A549 (cell line): Measurements from ENCODE around the gene ZNF71. TPM values are rescaled to one million over a fixed set of nuclear protein-coding genes. Genes with fewer than 3 reads are reported as not detected.

Experiments
- ATAC-seq, 2 experiments: fragments of 200-7000 bp in 1 of 2; fragments of >200 bp in 1 of 2; cut with Nextera tagmentation in 1 of 2; cut with Tn5 transposase in 1 of 2; 3 replicates each; pipeline versions ENCODE4 v1.8.0 to v1.9.1; 2018 to 2020; ENCODE audit warnings: mild to moderate bottlenecking in 1 of 2, moderate library complexity in 1 of 2
- CTCF ChIA-PET: fragments of 300-600 bp; sonication (Branson Sonifier 250); formaldehyde crosslinking; extraction: SDS; loops from one replicate; lab custom pipeline; 2021; ENCODE audit warnings: antibody characterized with exemption, inconsistent platforms; lab: Yijun Ruan, JAX
- POLR2A ChIA-PET: fragments of 350-600 bp; formaldehyde crosslinking; extraction: SDS; loops from one replicate; lab custom pipeline; 2021; ENCODE audit warnings: antibody characterized with exemption, inconsistent platforms; lab: Yijun Ruan, JAX
- DNase-seq, 2 experiments: peaks; one replicate each; pipeline versions ENCODE4 v3.0.0 to v3.0.0-alpha.2; 2011 to 2016; ENCODE audit warnings: low read depth in 1 of 2, low spot score in 1 of 2
- FAIRE-seq: peaks from 2 replicates; lab custom pipeline; 2011; peaks lifted over from hg19 to GRCh38; lab: Jason Lieb, UNC
- H3K27ac ChIP-seq, 2 experiments: fragments of >200 bp; sonication (Bioruptor Twin); formaldehyde crosslinking; 3 replicates each; pipeline ENCODE4 v1.5.1; 2016 to 2017
- H3K4me1 ChIP-seq: fragments of >200 bp; sonication (Bioruptor Twin); formaldehyde crosslinking; 3 replicates; pipeline ENCODE4 v1.6.1; 2016
- H3K4me2 ChIP-seq: fragments of >200 bp; sonication (Bioruptor Twin); formaldehyde crosslinking; 3 replicates; pipeline ENCODE4 v1.6.1; 2016
- H3K4me3 ChIP-seq: fragments of >200 bp; sonication (Bioruptor Twin); formaldehyde crosslinking; 3 replicates; pipeline ENCODE4 v1.5.1; 2016
- H3K9me3 ChIP-seq: fragments of >200 bp; sonication (Bioruptor Twin); formaldehyde crosslinking; 3 replicates; pipeline ENCODE4 v1.6.1; 2016
- BCL3 ChIP-seq: fragments of >200 bp; sonication (Bioruptor Twin); formaldehyde crosslinking; IDR thresholded peaks from 3 replicates; pipeline ENCODE4 v1.6.1; 2016
- CBX8 ChIP-seq: fragments of 200-600 bp; sonication (generic); IDR thresholded peaks from 2 replicates; pipeline ENCODE4 v1.6.1; 2016
- CHD2 ChIP-seq: fragments of 150-350 bp; IDR thresholded peaks from 2 replicates; pipeline ENCODE4 v1.6.1; 2014; ENCODE audit warnings: low read length; ENCODE audit not compliant: partially characterized antibody
- CTCF ChIP-seq: fragments of >200 bp; sonication (Bioruptor Twin); formaldehyde crosslinking; IDR thresholded peaks from 3 replicates; pipeline ENCODE4 v1.5.1; 2016
- EHMT2 ChIP-seq: fragments of 200-600 bp; sonication (generic); IDR thresholded peaks from 2 replicates; pipeline ENCODE4 v1.6.1; 2016; ENCODE audit warnings: antibody characterized with exemption, low read depth, mild to moderate bottlenecking, moderate library complexity
- ELK1 ChIP-seq: fragments of 150-350 bp; IDR thresholded peaks from 2 replicates; pipeline ENCODE4 v1.6.1; 2014; ENCODE audit warnings: low read depth, mild to moderate bottlenecking, low read length
- ESRRA ChIP-seq: fragments of 150-350 bp; IDR thresholded peaks from 2 replicates; pipeline ENCODE4 v1.6.1; 2014; ENCODE audit warnings: mild to moderate bottlenecking, low read length, borderline replicate concordance
- HDAC2 ChIP-seq: fragments of 200-600 bp; sonication (generic); IDR thresholded peaks from 2 replicates; pipeline ENCODE4 v1.6.1; 2016
- HEYL ChIP-seq: fragments of 250-450 bp; sonication (Bioruptor Pico); IDR thresholded peaks from 2 replicates; pipeline ENCODE4 v1.8.0; 2021; ENCODE audit warnings: mild to moderate bottlenecking, moderate library complexity
- HOXA7 ChIP-seq: fragments of 250-450 bp; sonication (Bioruptor Pico); IDR thresholded peaks from 2 replicates; pipeline ENCODE4 v1.5.0; 2020; ENCODE audit warnings: mild to moderate bottlenecking, moderate library complexity
- JUN ChIP-seq, 2 experiments: fragments of >200 bp; sonication (Bioruptor Twin); formaldehyde crosslinking; IDR thresholded peaks; 2 replicates in 1 of 2; 3 replicates in 1 of 2; pipeline ENCODE4 v1.6.1; 2016 to 2017
- MAFK ChIP-seq: fragments of 450-650 bp; IDR thresholded peaks from 2 replicates; pipeline ENCODE4 v1.6.1; 2014; ENCODE audit not compliant: partially characterized antibody
- NPAS2 ChIP-seq: fragments of 250-450 bp; sonication (Bioruptor Pico); IDR thresholded peaks from 2 replicates; pipeline ENCODE4 v1.8.0; 2022; ENCODE audit warnings: mild to moderate bottlenecking, moderate library complexity, borderline replicate concordance
- NR3C1 ChIP-seq: fragments of >200 bp; sonication (Bioruptor Twin); formaldehyde crosslinking; IDR thresholded peaks from 3 replicates; pipeline ENCODE4 v1.6.1; 2017
- POLR2AphosphoS2 ChIP-seq: conservative IDR thresholded peaks from 2 replicates; pipeline ENCODE4 v1.6.1; 2012; ENCODE audit warnings: low read length, improper control_type of control experiment, inconsistent platforms
- RARB ChIP-seq: fragments of 250-450 bp; sonication (Bioruptor Pico); IDR thresholded peaks from 2 replicates; pipeline ENCODE4 v1.8.0; 2021; ENCODE audit warnings: mild to moderate bottlenecking, moderate library complexity
- RCOR1 ChIP-seq: fragments of 150-350 bp; IDR thresholded peaks from 2 replicates; pipeline ENCODE4 v1.6.1; 2014; ENCODE audit warnings: antibody characterized with exemption, low read length, low read depth
- REST ChIP-seq: fragments of 200-600 bp; sonication (generic); IDR thresholded peaks from 2 replicates; pipeline ENCODE4 v1.6.1; 2016; ENCODE audit warnings: antibody characterized with exemption, mild to moderate bottlenecking, moderate library complexity
- RFX5 ChIP-seq: fragments of 450-650 bp; IDR thresholded peaks from 2 replicates; pipeline ENCODE4 v1.7.1; 2014; ENCODE audit warnings: antibody characterized with exemption, mild to moderate bottlenecking, moderate library complexity
- SREBF2 ChIP-seq: fragments of 450-650 bp; IDR thresholded peaks from 2 replicates; pipeline ENCODE4 v1.6.1; 2014; ENCODE audit warnings: mild to moderate bottlenecking, moderate library complexity
- ZC3H11A ChIP-seq: fragments of 450-650 bp; IDR thresholded peaks from 2 replicates; pipeline ENCODE4 v1.6.1; 2014; ENCODE audit warnings: antibody characterized with exemption, mild to moderate bottlenecking
- ZNF302 ChIP-seq: fragments of 250-450 bp; sonication (Bioruptor Pico); IDR thresholded peaks from 2 replicates; pipeline ENCODE4 v1.9.0; 2021; ENCODE audit warnings: inconsistent platforms, mild to moderate bottlenecking, moderate library complexity
- ZSCAN20 ChIP-seq: fragments of 250-450 bp; sonication (Bioruptor Pico); IDR thresholded peaks from 2 replicates; pipeline ENCODE4 v1.8.0; 2022; ENCODE audit warnings: mild to moderate bottlenecking, moderate library complexity
- WGBS: methylation state at CpG from one replicate; pipeline ENCODE4 v1.1.6; 2017; ENCODE audit errors: missing lambda C conversion rate; 5-methylcytosine and 5-hydroxymethylcytosine counted together
- polyA plus RNA-seq, 4 experiments: library from polyadenylated mRNA; depleted of rRNA in 3 of 4; stranded (reverse); fragments of >200 nt; fragmentation: RNase III in 1 of 4; extraction: RNeasy Plus Mini Kit Qiagen cat#74134 plus additional on column Dnase treatment in 1 of 4; gene quantifications; 2 replicates in 3 of 4; 3 replicates in 1 of 4; pipeline ENCODE4 v1.2.3, GENCODE V29; 2011 to 2017

The ZNF71 gene
- polyA plus RNA-seq, 2 of the 4 experiments (the other 2 are of a cell fraction): 6.8 to 8.1 TPM

GRCh38 chr19:56613639-56614038, 18.5 kb downstream of the ZNF71 start:
- POLR2A ChIA-PET: no interaction called here
- CTCF ChIA-PET: interaction anchor here (0.7 kb wide), 1 partner anchor 719 kb away, joined by 4 read pairs; no protein-coding TSS in a partner anchor
- no peak for DNase-seq
- ATAC-seq: no peak
- Histone ChIP-seq H3K27ac (no peak overlapping the region), H3K9me3 (peaks cover 94% of the 10 kb centered on the region), H3K4me2 (no peak overlapping the region), H3K4me3 (no peak overlapping the region), H3K4me1 (no peaks in the 10 kb centered on the region)
- no peak for FAIRE-seq
- TF ChIP-seq RFX5: no peak
- no peak for TF ChIP-seq RARB
- no peak for TF ChIP-seq CTCF
- TF ChIP-seq SREBF2: no peak
- TF ChIP-seq ESRRA: no peak
- no peak for TF ChIP-seq NR3C1
- no peak for TF ChIP-seq HDAC2
- no peak for TF ChIP-seq NPAS2 (CRISPR knock-in tag)
- TF ChIP-seq JUN (IDR thresholded peaks at IDR 0.05): no peak
- TF ChIP-seq RCOR1: no peak
- TF ChIP-seq ZNF302 (CRISPR knock-in tag): no peak
- TF ChIP-seq ELK1: no peak
- no peak for TF ChIP-seq ZC3H11A
- no peak for TF ChIP-seq REST
- TF ChIP-seq CBX8: no peak
- no peak for TF ChIP-seq CHD2
- TF ChIP-seq HOXA7 (CRISPR knock-in tag): no peak
- WGBS: 84% methylated on average over 5 of the region's 5 CpGs

GRCh38 chr19:56617531-56617930, 22.4 kb downstream of the ZNF71 start:
- CTCF ChIA-PET: no interaction called here
- Histone ChIP-seq H3K4me1 (no peaks in the 10 kb centered on the region), H3K9me3 (peaks cover 94% of the 10 kb centered on the region), H3K4me2 (no peak overlapping the region), H3K4me3 (no peak overlapping the region), H3K27ac (no peak overlapping the region)
- no peak for ATAC-seq
- no peak for FAIRE-seq
- WGBS: 93% methylated on average over 8 of the region's 8 CpGs
- TF ChIP-seq MAFK (no peak), HEYL (CRISPR knock-in tag) (no peak), BCL3 (no peak), EHMT2 (no peak), POLR2AphosphoS2 (no peak), ZSCAN20 (CRISPR knock-in tag) (no peak)
- POLR2A ChIA-PET: no interaction called here
- DNase-seq: no peak
